C4-2B (cell line): ENCODE measurements around the gene RFX7.

Experiments
- H3K27ac ChIP-seq: fragments of 450-650 bp; 2 replicates; pipeline ENCODE4 v1.5.1; 2017
- ZFX ChIP-seq: fragments of 450-650 bp; IDR thresholded peaks from 2 replicates; pipeline ENCODE4 v1.6.1; 2017
- TF ChIP-seq, protein P1 (sequence below): fragments of 450-650 bp; conservative IDR thresholded peaks from 2 replicates; pipeline ENCODE4 v1.5.1; 2017; ENCODE audit warnings: mild to moderate bottlenecking

RFX7 gene

DNA sequence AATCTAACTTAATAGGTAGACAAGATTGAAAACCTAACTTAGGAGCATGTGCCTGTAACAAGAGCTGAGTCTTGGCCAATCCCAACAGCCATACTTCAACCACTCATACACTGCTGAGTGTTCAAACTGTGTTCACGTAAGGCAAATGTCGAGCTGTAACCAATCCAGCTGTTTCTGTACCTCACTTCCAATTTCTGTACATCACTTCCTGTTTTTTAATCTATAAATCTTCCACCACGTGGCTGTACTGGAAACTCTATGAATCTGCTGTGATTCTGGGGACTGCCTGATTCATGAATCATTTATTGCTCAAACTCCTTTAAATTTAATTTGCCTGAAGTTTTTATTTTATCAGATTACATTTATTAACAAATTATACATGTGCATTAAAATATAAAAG is 205.7 kb downstream of the RFX7 start:
- no peak overlapping the region for H3K27ac ChIP-seq
- TF ChIP-seq, protein P1, sequence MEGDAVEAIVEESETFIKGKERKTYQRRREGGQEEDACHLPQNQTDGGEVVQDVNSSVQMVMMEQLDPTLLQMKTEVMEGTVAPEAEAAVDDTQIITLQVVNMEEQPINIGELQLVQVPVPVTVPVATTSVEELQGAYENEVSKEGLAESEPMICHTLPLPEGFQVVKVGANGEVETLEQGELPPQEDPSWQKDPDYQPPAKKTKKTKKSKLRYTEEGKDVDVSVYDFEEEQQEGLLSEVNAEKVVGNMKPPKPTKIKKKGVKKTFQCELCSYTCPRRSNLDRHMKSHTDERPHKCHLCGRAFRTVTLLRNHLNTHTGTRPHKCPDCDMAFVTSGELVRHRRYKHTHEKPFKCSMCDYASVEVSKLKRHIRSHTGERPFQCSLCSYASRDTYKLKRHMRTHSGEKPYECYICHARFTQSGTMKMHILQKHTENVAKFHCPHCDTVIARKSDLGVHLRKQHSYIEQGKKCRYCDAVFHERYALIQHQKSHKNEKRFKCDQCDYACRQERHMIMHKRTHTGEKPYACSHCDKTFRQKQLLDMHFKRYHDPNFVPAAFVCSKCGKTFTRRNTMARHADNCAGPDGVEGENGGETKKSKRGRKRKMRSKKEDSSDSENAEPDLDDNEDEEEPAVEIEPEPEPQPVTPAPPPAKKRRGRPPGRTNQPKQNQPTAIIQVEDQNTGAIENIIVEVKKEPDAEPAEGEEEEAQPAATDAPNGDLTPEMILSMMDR = no peak
- no peak for TF ChIP-seq ZFX
